LNCaP clone FGC (cell line): ENCODE measurements around the gene MYO18B.

Experiments used
- DNase-seq: peaks from one replicate; pipeline ENCODE4 v3.0.0-alpha.2; 2011; ENCODE audit warnings: low read depth
- H3K4me3 ChIP-seq: 2 replicates; pipeline ENCODE4 v1.5.1; 2011; ENCODE audit warnings: mild to moderate bottlenecking, low read depth, low read length, control low read depth
- TF ChIP-seq, protein P1 (sequence below): IDR thresholded peaks from 2 replicates; pipeline ENCODE4 v1.5.1; 2012; ENCODE audit warnings: mild to moderate bottlenecking; ENCODE audit not compliant: control insufficient read depth, insufficient read depth; ENCODE audit errors: extremely low read depth

MYO18B gene

DNA sequence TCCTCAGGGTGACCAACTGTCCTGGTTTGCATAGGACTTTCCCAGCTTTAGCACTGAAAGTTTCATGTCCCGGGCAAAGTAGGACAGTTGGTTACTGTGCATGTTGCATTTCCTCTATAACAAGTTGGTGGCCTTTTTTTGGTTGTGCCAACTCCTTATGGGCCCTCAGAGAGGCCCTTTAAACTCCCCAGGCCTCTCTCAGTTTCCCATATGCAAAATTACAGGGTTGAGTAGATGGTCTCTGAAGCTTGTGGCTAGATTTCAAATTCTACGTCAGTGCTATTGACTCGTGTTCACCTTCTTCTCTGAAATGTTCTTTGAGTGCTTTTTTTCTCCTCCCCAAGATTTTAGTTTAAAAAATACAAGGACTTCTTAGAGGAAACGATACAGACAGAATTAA is 92.5 kb downstream of the MYO18B start:
- no peak overlapping the region for H3K4me3 ChIP-seq
- TF ChIP-seq, protein P1, sequence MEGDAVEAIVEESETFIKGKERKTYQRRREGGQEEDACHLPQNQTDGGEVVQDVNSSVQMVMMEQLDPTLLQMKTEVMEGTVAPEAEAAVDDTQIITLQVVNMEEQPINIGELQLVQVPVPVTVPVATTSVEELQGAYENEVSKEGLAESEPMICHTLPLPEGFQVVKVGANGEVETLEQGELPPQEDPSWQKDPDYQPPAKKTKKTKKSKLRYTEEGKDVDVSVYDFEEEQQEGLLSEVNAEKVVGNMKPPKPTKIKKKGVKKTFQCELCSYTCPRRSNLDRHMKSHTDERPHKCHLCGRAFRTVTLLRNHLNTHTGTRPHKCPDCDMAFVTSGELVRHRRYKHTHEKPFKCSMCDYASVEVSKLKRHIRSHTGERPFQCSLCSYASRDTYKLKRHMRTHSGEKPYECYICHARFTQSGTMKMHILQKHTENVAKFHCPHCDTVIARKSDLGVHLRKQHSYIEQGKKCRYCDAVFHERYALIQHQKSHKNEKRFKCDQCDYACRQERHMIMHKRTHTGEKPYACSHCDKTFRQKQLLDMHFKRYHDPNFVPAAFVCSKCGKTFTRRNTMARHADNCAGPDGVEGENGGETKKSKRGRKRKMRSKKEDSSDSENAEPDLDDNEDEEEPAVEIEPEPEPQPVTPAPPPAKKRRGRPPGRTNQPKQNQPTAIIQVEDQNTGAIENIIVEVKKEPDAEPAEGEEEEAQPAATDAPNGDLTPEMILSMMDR: no peak
- DNase-seq: no peak

DNA sequence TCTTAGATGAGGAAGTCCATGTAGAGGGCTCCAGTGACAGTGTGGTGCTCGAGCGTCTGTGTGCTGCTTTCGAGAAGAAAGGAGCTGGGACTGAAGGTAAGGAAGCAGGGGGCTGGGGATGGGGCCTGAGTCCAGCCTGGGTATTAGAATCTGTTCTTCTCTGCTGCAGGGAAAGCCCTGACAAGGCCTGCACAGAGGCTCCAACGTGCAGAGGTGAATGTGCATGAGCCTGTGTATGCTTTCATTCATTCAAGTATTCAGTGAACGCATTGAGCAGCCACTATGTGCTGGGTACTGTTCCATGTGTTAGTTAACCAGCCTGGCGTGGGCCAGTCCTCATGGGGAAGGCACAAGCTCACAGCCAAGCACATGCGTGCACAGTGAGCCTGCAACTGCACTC is 93.4 kb downstream of the MYO18B start:
- no peak overlapping the region for H3K4me3 ChIP-seq
- no peak for DNase-seq
- TF ChIP-seq, protein P1: no peak

DNA sequence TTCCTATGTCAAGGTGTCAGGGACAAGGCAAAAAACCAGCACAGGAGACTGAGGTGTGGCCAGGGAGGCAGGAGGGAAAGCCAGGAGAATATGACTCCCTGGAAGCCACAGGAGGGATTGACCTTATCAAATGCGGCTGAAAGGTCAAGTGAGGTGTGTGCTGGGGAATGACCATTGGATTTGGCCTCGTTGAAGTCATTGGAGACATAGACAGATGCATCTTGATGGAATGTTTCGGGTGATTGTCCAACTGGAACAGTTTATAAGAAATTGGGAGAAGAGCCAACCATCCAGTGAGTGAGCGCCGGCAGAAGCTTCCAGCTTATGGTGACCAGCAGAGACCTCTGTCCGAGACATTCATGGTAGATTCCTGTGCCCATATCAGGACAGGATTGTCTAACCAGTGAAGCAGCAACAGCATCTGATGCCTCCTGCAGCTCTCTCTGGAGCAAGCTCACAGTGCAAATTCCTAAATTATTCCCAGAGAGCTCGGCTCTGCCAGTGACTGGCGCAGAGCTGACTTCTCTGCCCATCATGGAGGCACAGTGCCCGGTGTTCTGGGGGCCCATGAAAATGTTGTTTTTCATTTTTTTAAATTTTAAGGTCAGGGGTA is 95.4 kb downstream of the MYO18B start:
- DNase-seq: no peak
- TF ChIP-seq, protein P1: no peak
- no peak overlapping the region for H3K4me3 ChIP-seq

DNA sequence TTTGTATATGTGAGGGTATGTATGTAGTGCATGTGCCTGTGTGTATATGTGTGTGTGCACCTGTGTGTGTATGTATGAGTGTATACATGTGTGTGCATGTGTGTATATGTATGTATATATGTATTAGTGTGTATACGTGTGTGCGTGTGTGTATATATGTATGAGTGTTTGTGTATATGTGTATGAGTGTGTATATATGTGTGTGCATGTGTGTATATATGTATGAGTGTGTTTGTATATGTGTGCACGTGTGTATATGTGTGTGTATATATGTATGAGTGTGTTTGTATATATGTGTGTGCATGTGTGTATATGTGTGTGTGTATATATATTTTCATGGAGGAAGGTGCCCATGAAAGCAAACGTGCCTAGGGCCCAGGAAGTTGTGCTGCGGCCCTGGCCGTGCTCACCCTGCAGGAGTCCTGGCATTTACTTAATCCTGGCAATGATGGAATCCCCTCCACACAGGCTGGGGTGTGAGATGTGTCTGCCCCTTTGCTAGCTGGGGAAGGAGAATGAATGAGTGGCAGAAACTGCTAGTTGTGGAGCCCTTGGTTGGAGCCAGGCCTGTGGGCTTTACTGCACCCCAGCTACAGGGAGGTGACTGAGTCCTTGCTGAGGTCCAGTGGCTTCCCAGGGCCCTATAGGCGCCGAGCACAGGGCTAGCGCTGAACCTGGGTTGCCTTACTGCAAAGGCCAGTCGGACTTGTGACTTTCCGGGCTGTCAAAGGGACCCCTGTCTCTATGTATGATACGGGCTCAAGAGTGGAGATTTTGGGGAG is 97.2 kb downstream of the MYO18B start:
- DNase-seq: no peak
- TF ChIP-seq, protein P1: no peak
- no peak overlapping the region for H3K4me3 ChIP-seq

- no peak for DNase-seq
- TF ChIP-seq, protein P1: no peak
- no peak overlapping the region for H3K4me3 ChIP-seq
Measured at GRCh38 chr22:25839755-25840154, 97.8 kb downstream of the MYO18B start.

DNA sequence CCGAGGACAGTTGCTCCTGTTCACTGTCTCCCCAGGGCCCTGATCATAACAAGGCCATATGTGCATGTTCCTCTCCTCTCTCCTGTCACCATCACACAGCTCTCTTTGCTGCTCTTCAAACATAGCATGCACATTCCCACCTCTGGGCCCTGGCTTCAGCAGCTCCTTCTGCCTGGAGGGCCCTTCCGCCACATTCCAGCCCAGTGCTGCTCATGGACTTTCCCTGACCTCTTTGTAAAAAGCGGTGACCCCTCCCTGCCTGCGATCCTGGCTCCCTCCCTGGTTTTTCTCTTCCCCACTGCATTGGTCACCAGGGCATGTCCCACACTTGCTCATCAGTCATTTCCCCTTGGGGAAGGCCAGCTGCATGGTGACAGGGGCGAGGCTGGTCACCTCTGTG is 98.2 kb downstream of the MYO18B start:
- TF ChIP-seq, protein P1: no peak

DNA sequence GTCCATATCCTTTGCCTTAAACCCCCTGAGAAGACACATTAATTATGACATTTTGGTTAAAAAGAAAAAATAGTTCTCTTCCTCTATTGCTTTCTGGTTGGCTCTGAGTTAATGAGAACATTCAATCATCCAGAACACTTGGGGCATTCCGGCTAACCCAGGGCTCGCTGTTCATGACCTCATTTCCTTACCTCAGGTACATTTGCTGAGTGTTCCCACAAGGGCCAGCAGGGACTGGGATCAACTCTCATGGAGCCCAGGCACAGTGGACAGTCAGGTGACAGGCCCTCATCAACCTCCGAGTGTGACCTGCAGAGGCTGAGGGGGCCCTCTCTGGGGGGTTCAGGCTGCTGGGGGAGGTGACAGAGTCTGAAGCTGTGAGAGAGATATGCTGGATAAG is 98.9 kb downstream of the MYO18B start:
- H3K4me3 ChIP-seq: no peak overlapping the region
- DNase-seq: no peak
- TF ChIP-seq, protein P1: no peak

More for the DNA sequence above, 98.2 kb downstream of the MYO18B start:
- DNase-seq: no peak
- no peak overlapping the region for H3K4me3 ChIP-seq
